H9 (cell line): ENCODE results near the gene TRERF1. TPM values are rescaled to one million over a fixed set of nuclear protein-coding genes. Genes with fewer than 3 reads are reported as not detected.

ENCODE experiments used
- DNase-seq: peaks from one replicate; pipeline ENCODE4 v3.0.0-alpha.2; 2017
- H2AFZ ChIP-seq: one replicate; pipeline ENCODE4 v1.6.1; 2013; ENCODE audit warnings: mild to moderate bottlenecking, low read length, control low read depth, moderate library complexity
- H2AK5ac ChIP-seq: 2 replicates; pipeline ENCODE4 v1.6.1; 2013; ENCODE audit warnings: low read length, control low read depth, mixed read lengths; ENCODE audit not compliant: insufficient read length
- H2BK120ac ChIP-seq: one replicate; pipeline ENCODE4 v1.6.1; 2013; ENCODE audit warnings: low read depth, mild to moderate bottlenecking, low read length, control low read depth, inconsistent platforms; ENCODE audit not compliant: poor library complexity, severe bottlenecking
- H2BK12ac ChIP-seq: 2 replicates; pipeline ENCODE4 v1.6.1; 2013; ENCODE audit warnings: low read length, control low read depth, mixed read lengths, low read depth; ENCODE audit not compliant: insufficient read length
- H2BK15ac ChIP-seq: 2 replicates; pipeline ENCODE4 v1.6.1; 2013; ENCODE audit warnings: low read depth, low read length, control low read depth
- H2BK20ac ChIP-seq: one replicate; pipeline ENCODE4 v1.6.1; 2013; ENCODE audit warnings: low read depth, mild to moderate bottlenecking, low read length, control low read depth, inconsistent platforms; ENCODE audit not compliant: poor library complexity, severe bottlenecking
- H2BK5ac ChIP-seq: 2 replicates; pipeline ENCODE4 v1.6.1; 2013; ENCODE audit warnings: low read length, control low read depth, mixed read lengths; ENCODE audit not compliant: insufficient read length
- H3K14ac ChIP-seq: 2 replicates; pipeline ENCODE4 v1.6.1; 2013; ENCODE audit warnings: low read length, control low read depth; ENCODE audit not compliant: insufficient read depth
- H3K18ac ChIP-seq: 2 replicates; pipeline ENCODE4 v1.6.1; 2013; ENCODE audit warnings: low read depth, mild to moderate bottlenecking, mixed read lengths, low read length, control low read depth; ENCODE audit not compliant: insufficient read length
- H3K23ac ChIP-seq: 2 replicates; pipeline ENCODE4 v1.6.1; 2013; ENCODE audit warnings: low read length, control low read depth, mixed read lengths, low read depth; ENCODE audit not compliant: insufficient read length
- H3K23me2 ChIP-seq: 2 replicates; pipeline ENCODE4 v1.6.1; 2013; ENCODE audit warnings: low read depth, mild to moderate bottlenecking, mixed read lengths, low read length, control low read depth; ENCODE audit not compliant: insufficient read length, poor library complexity, severe bottlenecking
- H3K27ac ChIP-seq: 2 replicates; pipeline ENCODE4 v1.5.1; 2013; ENCODE audit warnings: low read length, control low read depth, mixed read lengths, low read depth; ENCODE audit not compliant: insufficient read length
- H3K27me3 ChIP-seq: 2 replicates; pipeline ENCODE4 v1.6.1; 2013; ENCODE audit warnings: low read length, control low read depth, inconsistent platforms; ENCODE audit not compliant: insufficient read depth
- H3K4ac ChIP-seq: 2 replicates; pipeline ENCODE4 v1.6.1; 2013; ENCODE audit warnings: low read depth, mild to moderate bottlenecking, control low read depth, inconsistent platforms, low read length, moderate library complexity
- H3K4me1 ChIP-seq: 2 replicates; pipeline ENCODE4 v1.6.1; 2013; ENCODE audit warnings: low read length, control low read depth, inconsistent platforms; ENCODE audit not compliant: insufficient read depth
- H3K4me2 ChIP-seq: 2 replicates; pipeline ENCODE4 v1.6.1; 2013; ENCODE audit warnings: low read length, control low read depth, mixed read lengths; ENCODE audit not compliant: insufficient read length, insufficient read depth
- H3K56ac ChIP-seq: 2 replicates; pipeline ENCODE4 v1.6.1; 2013; ENCODE audit warnings: low read depth, mild to moderate bottlenecking, mixed read lengths, low read length, control low read depth; ENCODE audit not compliant: insufficient read length
- H3K79me1 ChIP-seq: 2 replicates; pipeline ENCODE4 v1.6.1; 2013; ENCODE audit warnings: low read depth, mild to moderate bottlenecking, moderate library complexity, low read length, control low read depth, inconsistent platforms; ENCODE audit not compliant: insufficient read depth, poor library complexity, severe bottlenecking
- H3K79me2 ChIP-seq: 2 replicates; pipeline ENCODE4 v1.6.1; 2013; ENCODE audit warnings: low read length, control low read depth, inconsistent platforms; ENCODE audit not compliant: insufficient read depth
- H3K9ac ChIP-seq: 2 replicates; pipeline ENCODE4 v1.6.1; 2013; ENCODE audit warnings: low read length, control low read depth, mixed read lengths; ENCODE audit not compliant: insufficient read length; ENCODE audit errors: extremely low read depth
- H3K9me3 ChIP-seq: one replicate; pipeline ENCODE4 v1.6.1; 2013; ENCODE audit warnings: low read depth, low read length, inconsistent platforms; ENCODE audit not compliant: control insufficient read depth
- H3T11ph ChIP-seq: one replicate; pipeline ENCODE4 v1.6.1; 2013; ENCODE audit warnings: mild to moderate bottlenecking, low read length, control low read depth, inconsistent platforms
- H4K20me1 ChIP-seq: one replicate; pipeline ENCODE4 v1.6.1; 2013; ENCODE audit not compliant: control insufficient read depth, insufficient read length, insufficient read depth
- H4K5ac ChIP-seq: 2 replicates; pipeline ENCODE4 v1.6.1; 2013; ENCODE audit warnings: low read depth, mild to moderate bottlenecking, mixed read lengths, low read length, control low read depth; ENCODE audit not compliant: insufficient read length
- H4K8ac ChIP-seq: replicated peaks from 2 replicates; pipeline ENCODE4 v1.6.1; 2013; ENCODE audit warnings: low read length, control low read depth, mixed read lengths, low read depth; ENCODE audit not compliant: insufficient read length
- H4K91ac ChIP-seq: 2 replicates; pipeline ENCODE4 v1.6.1; 2013; ENCODE audit warnings: low read depth, mild to moderate bottlenecking, moderate library complexity, mixed read lengths, low read length, control low read depth; ENCODE audit not compliant: insufficient read length
- H3K27ac Mint-ChIP-seq, 3 experiments: 2 replicates in 2 of 3; 3 replicates in 1 of 3; pipeline ENCODE4 v1.8.0; 2020 to 2021; ENCODE audit warnings: mixed read lengths in 3 of 3, mild to moderate bottlenecking in 1 of 3, moderate library complexity in 1 of 3
- H3K27me3 Mint-ChIP-seq: 2 replicates; pipeline ENCODE4 v1.8.0; 2021; ENCODE audit warnings: low read depth, mild to moderate bottlenecking, moderate library complexity, mixed read lengths
- H3K36me3 Mint-ChIP-seq, 3 experiments: 2 replicates in 2 of 3; 3 replicates in 1 of 3; pipeline ENCODE4 v1.8.0; 2020 to 2021; ENCODE audit warnings: low read depth in 3 of 3, mixed read lengths in 3 of 3; ENCODE audit not compliant: insufficient read depth in 1 of 3
- H3K4me1 Mint-ChIP-seq, 2 experiments: 2 replicates each; pipeline ENCODE4 v1.8.0; 2020; ENCODE audit warnings: mixed read lengths in 2 of 2
- H3K4me3 Mint-ChIP-seq, 2 experiments: 2 replicates in 1 of 2; 3 replicates in 1 of 2; pipeline ENCODE4 v1.8.0; 2020 to 2021; ENCODE audit warnings: mild to moderate bottlenecking in 2 of 2, mixed read lengths in 2 of 2, moderate library complexity in 1 of 2
- H3K9me3 Mint-ChIP-seq, 2 experiments: 2 replicates in 1 of 2; 3 replicates in 1 of 2; pipeline ENCODE4 v1.8.0; 2020; ENCODE audit warnings: mild to moderate bottlenecking in 2 of 2, mixed read lengths in 2 of 2, moderate library complexity in 1 of 2
- CTCF ChIP-seq: fragments of 200-600 bp; sonication (generic); conservative IDR thresholded peaks from 3 replicates; pipeline ENCODE4 v1.8.0; 2021; ENCODE audit warnings: antibody characterized with exemption, mild to moderate bottlenecking
- WGBS: extraction: QIAGEN DNeasy Blood & Tissue Kit; methylation state at CpG from one replicate; pipeline ENCODE4 v1.1.7; 2013; ENCODE audit warnings: missing lambda C conversion rate, low lambda C conversion rate, mixed read lengths; ENCODE audit not compliant: insufficient read length; ENCODE audit errors: extremely low coverage; 5-methylcytosine and 5-hydroxymethylcytosine counted together
- total RNA-seq: library from RNA; stranded (reverse); gene quantifications from 2 replicates; pipeline ENCODE4 v1.2.1, GENCODE V29; 2021

The TRERF1 gene
- total RNA-seq, 1 experiment from 2014 or later, result 19.7 TPM

- Histone ChIP-seq H3K23me2 (no peaks in the 10 kb centered on the region), H2BK12ac (no peak overlapping the region), H4K8ac (no peak overlapping the region), H2AFZ (no peak overlapping the region), H2AK5ac (no peak overlapping the region), H2BK15ac (no peak overlapping the region), H3K56ac (no peak overlapping the region), H4K5ac (no peak overlapping the region), H4K91ac (no peak overlapping the region), H3T11ph (no peak overlapping the region), H3K23ac (no peak overlapping the region), H3K9ac (no peak overlapping the region), H3K4me2 (no peak overlapping the region), H3K9me3 (no peaks in the 10 kb centered on the region), H2BK20ac (no peak overlapping the region), H3K27ac (no peak overlapping the region), H3K4ac (no peak overlapping the region), H3K79me1 (peaks cover 17% of the 10 kb centered on the region), H4K20me1 (no peaks in the 10 kb centered on the region), H3K27me3 (no peaks in the 10 kb centered on the region), H3K18ac (no peak overlapping the region), H3K79me2 (peaks cover 13% of the 10 kb centered on the region; the same call in 1 of the 2 replicates), H3K4me1 (peaks cover 12% of the 10 kb centered on the region), H3K14ac (no peak overlapping the region), H2BK120ac (no peak overlapping the region), H2BK5ac (no peak overlapping the region)
- whole genome bisulfite sequencing, result no CpG with 5 or more reads among the region's 7 CpGs
- Mint-ChIP-seq H3K27me3 (no peaks in the 10 kb centered on the region), H3K4me3 (no peak overlapping the region), H3K27ac (no peak overlapping the region; a peak in 1 of 7 replicates), H3K9me3 (no peaks in the 10 kb centered on the region), H3K36me3 (peaks cover 0 to 4% (median 0%) of the 10 kb centered on the region in 3 experiments; a peak in 1 of 7 replicates), H3K4me1 (peaks cover 52 to 61% of the 10 kb centered on the region in 2 experiments)
- peak; percentile 22; the same call in 2 of the 3 replicates for TF ChIP-seq CTCF
- no peak for DNase-seq
Observed at GRCh38 chr6:42403421-42403820, 48.3 kb downstream of the TRERF1 start.
